Chondrocyte (in vitro differentiated cells): ENCODE measurements around the gene DHCR7. TPM values are rescaled to one million over a fixed set of nuclear protein-coding genes. Genes with fewer than 3 reads are reported as not detected.

ENCODE experiments used
- DNase-seq: peaks from one replicate; pipeline ENCODE4 v3.0.0; 2021; ENCODE audit warnings: mixed read lengths, low spot score
- H3K27ac Mint-ChIP-seq: one replicate; pipeline ENCODE4 v1.8.0; 2021; ENCODE audit warnings: mild to moderate bottlenecking, moderate library complexity, mixed read lengths; ENCODE audit not compliant: unreplicated experiment
- H3K27me3 Mint-ChIP-seq: 2 replicates; pipeline ENCODE4 v1.8.0; 2021; ENCODE audit warnings: low read depth, mixed read lengths
- H3K36me3 Mint-ChIP-seq: 2 replicates; pipeline ENCODE4 v1.8.0; 2021; ENCODE audit warnings: low read depth, mixed read lengths
- H3K4me1 Mint-ChIP-seq: 2 replicates; pipeline ENCODE4 v1.8.0; 2021; ENCODE audit warnings: low read depth, mild to moderate bottlenecking, mixed read lengths
- H3K4me3 Mint-ChIP-seq: one replicate; pipeline ENCODE4 v1.8.0; 2021; ENCODE audit warnings: mild to moderate bottlenecking, moderate library complexity, mixed read lengths; ENCODE audit not compliant: unreplicated experiment
- H3K9me3 Mint-ChIP-seq: 2 replicates; pipeline ENCODE4 v1.8.0; 2021; ENCODE audit warnings: low read depth, mixed read lengths
- CTCF ChIP-seq: fragments of 200-600 bp; sonication (generic); IDR thresholded peaks from 2 replicates; pipeline ENCODE4 v1.5.0; 2021; ENCODE audit warnings: antibody characterized with exemption, mild to moderate bottlenecking, moderate library complexity
- total RNA-seq: library from RNA; stranded (reverse); gene quantifications from 3 replicates; pipeline ENCODE4 v1.2.1, GENCODE V29; 2021

Gene DHCR7
- total RNA-seq, 1 donor from 2014 or later = 57.5 TPM

- TF ChIP-seq CTCF = no peak
- no peak for DNase-seq
- Mint-ChIP-seq H3K36me3 (no peaks in the 10 kb centered on the region), H3K27ac (no peak overlapping the region), H3K9me3 (no peaks in the 10 kb centered on the region), H3K27me3 (peaks cover 13% of the 10 kb centered on the region), H3K4me3 (no peak overlapping the region), H3K4me1 (no peaks in the 10 kb centered on the region)
These were observed 48.9 kb downstream of the DHCR7 start for GRCh38 chr11:71399341-71399740.

DNA sequence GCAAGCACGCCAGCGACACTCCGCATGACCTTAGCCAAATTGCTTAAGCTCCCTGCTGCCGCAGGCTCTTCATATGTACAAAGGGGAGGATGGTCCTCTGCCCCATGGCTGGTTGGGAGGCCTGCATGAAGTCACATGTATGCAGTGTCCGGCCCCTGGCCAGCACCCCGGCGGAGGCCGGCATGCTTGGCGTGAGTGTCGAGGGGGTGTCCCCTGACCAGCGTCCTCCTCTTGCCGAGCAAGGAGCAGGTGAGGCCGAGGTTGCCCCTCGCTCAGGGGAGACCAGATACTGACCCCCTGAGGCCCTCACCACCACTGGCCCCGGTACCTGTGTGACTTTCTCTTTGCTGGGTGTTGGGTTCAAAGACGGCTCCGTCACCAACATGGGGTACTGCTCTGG is 50.2 kb downstream of the DHCR7 start:
- Mint-ChIP-seq H3K36me3 (no peaks in the 10 kb centered on the region), H3K4me3 (no peak overlapping the region), H3K27ac (no peak overlapping the region), H3K27me3 (peaks cover 22% of the 10 kb centered on the region), H3K9me3 (no peaks in the 10 kb centered on the region), H3K4me1 (no peaks in the 10 kb centered on the region)
- DNase-seq = no peak
- no peak for TF ChIP-seq CTCF

DNA sequence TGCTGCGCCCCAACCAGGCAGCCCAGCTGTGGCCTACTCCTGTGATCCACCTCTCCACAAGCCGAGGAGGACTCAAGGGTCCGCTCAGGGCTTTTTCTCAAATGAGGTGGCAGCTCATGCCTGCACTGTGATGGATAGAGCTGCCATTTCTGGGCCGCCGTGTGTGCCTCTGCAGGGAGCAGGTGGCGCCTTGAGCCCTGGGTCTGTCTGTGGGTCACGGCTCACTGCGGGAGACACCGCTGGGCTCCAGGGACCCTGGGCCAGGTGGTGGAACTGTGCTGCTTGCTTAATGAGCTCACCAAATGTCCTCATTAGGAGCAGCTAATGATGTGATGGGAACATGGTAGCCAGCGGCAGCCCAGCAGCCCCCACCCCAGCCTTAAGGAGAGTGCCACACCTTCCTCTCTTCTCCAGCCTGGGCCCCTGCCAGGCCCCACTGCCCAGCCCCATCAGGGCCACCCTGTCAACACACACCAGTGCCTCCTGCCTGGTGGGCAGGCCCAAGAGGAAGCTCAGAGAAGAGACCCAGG is 50.8 kb downstream of the DHCR7 start:
- H3K4me1 Mint-ChIP-seq = no peaks in the 10 kb centered on the region
- DNase-seq = no peak
- no peaks in the 10 kb centered on the region for H3K36me3 Mint-ChIP-seq
- no peaks in the 10 kb centered on the region for H3K9me3 Mint-ChIP-seq
- peaks cover 26% of the 10 kb centered on the region for H3K27me3 Mint-ChIP-seq
- TF ChIP-seq CTCF = no peak
- no peak overlapping the region for H3K27ac Mint-ChIP-seq
- H3K4me3 Mint-ChIP-seq = no peak overlapping the region

DNA sequence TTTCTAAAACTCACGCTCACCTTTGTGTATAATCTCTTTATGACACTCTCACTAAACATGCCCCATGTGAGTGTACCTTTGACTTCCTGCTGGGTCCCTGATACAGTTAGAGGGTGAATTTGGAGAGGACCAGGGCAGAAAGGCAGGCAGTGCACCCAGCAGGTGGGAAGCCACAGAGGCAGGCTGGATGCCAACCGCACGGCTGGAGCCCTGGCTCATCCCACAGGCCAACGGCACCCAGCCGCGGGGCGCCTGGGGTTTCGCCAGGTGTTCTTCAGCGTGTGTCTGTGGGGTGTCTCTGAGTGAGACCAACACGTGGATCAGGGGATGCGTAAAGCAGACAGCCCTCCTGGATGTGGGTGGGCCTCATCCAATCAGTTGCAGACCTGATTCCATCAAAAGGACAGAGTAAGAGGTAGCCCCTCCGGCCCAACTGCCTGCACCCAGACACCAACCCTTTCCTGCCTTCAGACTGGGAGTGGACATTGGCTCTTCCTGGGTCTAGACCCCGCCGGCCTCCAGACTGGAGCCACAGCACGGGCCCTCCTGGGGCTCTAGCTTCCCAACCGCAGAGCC is 51.6 kb downstream of the DHCR7 start:
- no peak for TF ChIP-seq CTCF
- no peaks in the 10 kb centered on the region for H3K36me3 Mint-ChIP-seq

GRCh38 chr11:71395774-71396173 is 52.4 kb downstream of the DHCR7 start:
- Mint-ChIP-seq H3K9me3 (no peaks in the 10 kb centered on the region), H3K4me3 (no peak overlapping the region), H3K36me3 (no peaks in the 10 kb centered on the region), H3K27ac (no peak overlapping the region), H3K27me3 (peaks cover 39% of the 10 kb centered on the region), H3K4me1 (no peaks in the 10 kb centered on the region)
- TF ChIP-seq CTCF = no peak
- DNase-seq = no peak

More for the DNA sequence above, 51.6 kb downstream of the DHCR7 start:
- no peak for DNase-seq
- Mint-ChIP-seq H3K4me1 (no peaks in the 10 kb centered on the region), H3K27me3 (peaks cover 31% of the 10 kb centered on the region), H3K27ac (no peak overlapping the region), H3K9me3 (no peaks in the 10 kb centered on the region), H3K4me3 (no peak overlapping the region)
